ENCODE data around the gene MED31.
"Not testable (repeated sequence)": the region's sequence is repeated elsewhere in the genome, so short reads cannot be mapped to it uniquely, and the experiment has no call there.

MED31 gene

DNA sequence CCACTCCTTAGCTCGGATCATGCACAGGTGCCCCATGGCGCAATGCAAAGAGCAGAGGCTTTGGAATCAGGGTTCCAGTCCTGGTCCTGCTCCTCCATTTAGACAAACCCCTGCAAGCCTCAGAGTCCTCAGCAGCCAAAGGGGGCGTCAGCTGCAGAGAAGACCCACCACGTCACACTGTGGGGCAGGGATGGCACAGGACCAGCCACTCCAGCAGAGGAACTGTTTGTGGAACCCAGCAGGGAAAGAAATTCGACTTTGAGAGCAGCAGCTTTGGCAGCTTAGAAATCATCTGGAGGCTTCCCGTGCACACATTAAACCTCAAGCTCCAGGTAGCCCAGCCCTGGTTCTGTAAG lies 25.4 kb upstream of the MED31 start:
- DNase-seq = no peak

- DNase-seq = no peak
Observed at GRCh38 chr17:6675201-6675825, 23.9 kb upstream of the MED31 start.

DNA sequence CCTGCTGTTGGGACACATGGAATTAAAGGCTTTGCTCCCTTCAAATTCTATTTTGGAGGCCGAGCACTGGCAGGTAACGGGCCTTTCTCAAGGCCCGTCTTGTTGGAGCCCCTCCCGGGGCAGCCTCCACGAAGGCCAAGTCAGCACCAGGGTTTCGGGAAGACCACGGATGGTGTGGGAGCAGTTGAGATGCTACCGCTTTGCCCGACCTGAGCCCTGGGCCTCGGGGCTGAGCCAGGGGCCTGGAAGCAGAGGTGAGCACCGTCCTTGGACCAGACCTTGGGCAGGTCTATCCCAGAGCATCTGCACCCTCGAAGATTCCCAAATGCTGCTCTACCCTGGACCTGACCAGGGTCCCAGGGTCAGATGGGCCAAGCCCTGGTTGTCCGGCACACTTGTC lies 23.2 kb upstream of the MED31 start:
- no peak for DNase-seq

DNA sequence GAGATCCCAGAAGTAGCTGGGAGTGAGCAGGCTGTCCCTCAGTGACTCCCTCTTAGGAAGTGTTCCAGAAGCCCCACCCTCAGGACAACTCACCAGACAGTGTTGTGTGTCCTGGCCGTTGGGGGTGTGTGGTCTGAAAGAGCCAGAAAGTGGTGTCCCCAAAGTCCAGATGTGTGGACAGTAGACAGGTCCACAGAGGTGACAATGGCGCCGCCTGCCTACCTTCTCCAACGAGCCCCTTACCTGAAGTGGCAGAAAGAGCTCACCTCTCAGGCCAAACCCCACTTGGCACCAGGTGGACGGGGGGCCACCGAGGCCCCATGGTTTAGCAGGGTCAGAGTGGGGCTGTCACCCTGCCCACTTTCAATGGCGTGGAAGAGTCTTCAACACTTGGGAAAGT lies 20.0 kb upstream of the MED31 start:
- no peak for DNase-seq

- no peak for DNase-seq
Observed at GRCh38 chr17:6670999-6671398, 19.6 kb upstream of the MED31 start.

DNA sequence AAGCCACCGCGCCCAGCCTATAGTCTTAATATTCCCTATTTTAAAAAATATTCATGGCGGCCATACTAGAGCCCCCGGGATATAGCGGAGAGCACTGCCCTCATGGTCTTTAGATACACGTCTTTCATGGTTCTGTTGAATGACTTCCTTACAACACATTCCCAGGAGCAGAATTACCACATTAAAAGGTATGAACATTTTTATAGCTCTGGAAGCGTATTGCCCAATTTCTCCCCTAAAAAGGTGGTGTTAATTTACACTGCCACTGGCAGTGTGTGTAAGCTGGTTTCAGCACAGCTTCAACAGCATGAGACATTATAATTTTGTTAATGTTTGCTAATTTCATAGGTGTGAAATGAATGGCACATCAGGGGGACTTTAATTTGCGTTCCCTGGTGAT lies 19.2 kb upstream of the MED31 start:
- no peak for DNase-seq

- no peak for DNase-seq
Observed at GRCh38 chr17:6669479-6670212, 18.2 kb upstream of the MED31 start.

DNA sequence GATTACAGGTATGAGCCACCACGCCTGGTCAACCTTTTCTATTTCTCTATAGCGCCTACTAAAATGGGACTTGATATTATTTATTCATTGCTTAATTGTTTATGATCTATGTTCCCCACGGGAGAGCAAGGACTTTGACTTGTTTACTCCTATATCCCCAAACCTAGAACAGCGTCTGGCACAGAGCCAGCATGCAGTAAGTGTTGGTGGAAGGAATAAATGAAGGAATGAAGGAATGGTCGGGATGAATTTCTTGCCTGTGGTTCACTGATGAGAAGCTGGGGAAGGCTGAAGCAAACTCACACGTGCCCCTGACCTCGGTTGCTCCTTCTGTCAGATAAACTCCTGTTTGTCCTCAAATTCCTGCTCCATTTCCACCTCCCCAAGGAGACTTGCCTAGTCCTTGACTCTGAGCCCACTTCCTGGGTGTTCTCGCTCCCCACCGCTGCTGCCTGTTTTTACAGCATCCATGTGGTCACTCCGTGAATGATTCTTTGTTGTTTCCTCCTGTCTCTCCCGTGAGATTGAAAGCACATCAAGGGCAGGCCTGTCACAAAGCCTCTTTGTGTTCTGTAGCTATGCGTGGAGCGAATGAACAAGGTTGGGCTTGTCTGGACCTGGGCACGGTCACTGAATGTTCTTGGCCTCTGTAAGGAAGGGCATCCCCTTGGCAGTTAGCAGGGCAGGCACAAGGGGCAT lies 17.5 kb upstream of the MED31 start:
- no peak for DNase-seq

GRCh38 chr17:6668219-6668618 lies 16.8 kb upstream of the MED31 start:
- no peak for DNase-seq

DNA sequence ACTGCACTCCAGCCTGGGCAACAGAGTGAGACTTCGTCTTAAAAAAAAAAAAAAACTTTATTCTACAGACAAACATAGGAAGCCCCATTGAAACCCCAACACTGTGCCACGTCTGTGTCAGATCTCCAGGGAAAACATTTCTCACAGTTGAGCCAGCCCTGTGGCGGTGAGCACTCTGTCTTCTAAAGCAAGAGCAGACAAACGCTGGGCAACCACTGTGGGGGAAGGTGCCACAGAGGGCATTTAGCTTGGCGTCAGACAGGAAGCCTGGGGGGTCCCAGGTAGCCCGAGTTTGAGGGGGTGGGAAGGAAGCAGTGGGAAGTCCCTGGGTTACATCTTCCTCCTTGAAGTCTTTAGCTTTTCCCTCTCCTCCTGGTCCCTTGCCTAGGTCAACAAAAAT lies 16.1 kb upstream of the MED31 start:
- DNase-seq = no peak

DNA sequence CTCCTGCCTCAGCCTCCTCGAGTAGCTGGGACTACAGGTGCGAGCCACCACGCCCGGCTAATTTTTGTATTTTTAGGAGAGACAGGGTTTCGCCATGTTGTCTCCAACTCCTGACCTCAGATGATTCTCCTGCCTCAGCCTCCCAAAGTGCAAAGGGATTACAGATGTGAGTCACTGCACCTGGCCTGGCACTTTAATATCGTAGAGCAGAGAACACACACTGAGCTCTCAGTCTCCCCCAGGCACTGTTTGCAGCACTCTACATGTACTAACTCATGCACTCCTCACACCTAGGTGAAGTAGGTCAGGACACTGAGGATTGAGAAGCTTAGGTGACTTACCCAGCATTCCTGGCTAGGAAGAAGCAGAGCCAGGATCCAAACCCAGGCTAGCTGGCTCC lies 15.2 kb upstream of the MED31 start:
- no peak for DNase-seq

DNA sequence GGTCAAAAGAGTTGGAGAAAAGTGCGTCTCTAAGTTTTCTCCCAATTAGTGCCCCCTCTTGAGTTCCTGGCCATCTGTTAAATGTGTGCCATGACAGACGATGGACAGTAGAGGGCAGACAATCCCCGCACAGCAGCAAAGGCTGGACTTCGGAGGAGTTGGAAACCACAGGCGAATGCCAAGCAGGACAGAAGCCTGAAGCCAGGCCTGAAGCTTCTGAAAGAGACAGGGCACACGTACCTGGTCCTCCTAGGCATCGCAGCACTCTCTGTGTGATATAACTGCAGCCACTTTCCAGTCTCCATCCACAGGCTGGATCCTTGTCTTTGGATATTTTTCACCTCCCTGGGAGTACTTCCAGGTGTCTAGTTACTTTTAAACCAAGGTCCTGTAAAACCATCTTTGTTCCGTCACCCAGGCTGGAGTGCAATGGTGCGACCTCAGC lies 14.7 kb upstream of the MED31 start:
- peak; percentile 26 to 73 (median 29) for DNase-seq

DNA sequence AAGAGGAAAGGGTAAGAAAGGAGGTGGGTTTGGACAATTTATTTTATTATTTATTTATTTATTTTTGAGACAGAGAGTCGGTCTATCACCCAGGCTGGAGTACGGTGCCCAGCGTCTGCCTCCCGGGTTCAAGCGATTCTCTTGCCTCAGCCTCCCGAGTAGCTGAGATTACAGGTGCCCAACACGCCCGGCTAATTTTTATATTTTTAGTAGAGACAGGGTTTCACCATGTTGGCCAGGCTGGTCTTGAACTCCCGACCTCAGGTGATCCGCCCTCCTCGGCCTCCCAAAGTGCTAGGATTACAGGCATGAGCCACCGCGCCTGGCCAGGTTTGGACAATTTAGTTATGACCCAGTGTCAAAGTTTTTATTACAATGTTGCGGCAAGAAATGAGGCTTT lies 11.8 kb upstream of the MED31 start:
- DNase-seq = not testable (repeated sequence)

DNA sequence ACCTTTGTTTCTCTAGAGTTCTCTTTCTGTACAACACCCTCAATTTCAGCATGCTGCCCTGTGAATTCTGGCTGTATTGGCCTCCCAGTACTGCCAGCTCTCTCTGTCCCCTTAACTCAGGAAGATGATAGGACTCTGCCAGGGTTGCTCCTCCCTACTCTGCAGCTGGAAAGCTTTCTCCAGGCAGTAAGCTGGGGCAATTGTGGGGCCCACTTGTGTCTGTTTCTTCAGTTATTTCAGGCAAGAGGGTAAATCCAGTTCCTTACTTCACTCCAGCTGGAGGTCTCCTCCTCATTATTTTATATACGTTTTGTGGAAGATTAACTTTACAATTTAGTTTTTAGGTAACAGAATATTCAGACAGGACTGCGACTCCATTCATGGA lies 10.1 kb upstream of the MED31 start:
- DNase-seq = no peak

DNA sequence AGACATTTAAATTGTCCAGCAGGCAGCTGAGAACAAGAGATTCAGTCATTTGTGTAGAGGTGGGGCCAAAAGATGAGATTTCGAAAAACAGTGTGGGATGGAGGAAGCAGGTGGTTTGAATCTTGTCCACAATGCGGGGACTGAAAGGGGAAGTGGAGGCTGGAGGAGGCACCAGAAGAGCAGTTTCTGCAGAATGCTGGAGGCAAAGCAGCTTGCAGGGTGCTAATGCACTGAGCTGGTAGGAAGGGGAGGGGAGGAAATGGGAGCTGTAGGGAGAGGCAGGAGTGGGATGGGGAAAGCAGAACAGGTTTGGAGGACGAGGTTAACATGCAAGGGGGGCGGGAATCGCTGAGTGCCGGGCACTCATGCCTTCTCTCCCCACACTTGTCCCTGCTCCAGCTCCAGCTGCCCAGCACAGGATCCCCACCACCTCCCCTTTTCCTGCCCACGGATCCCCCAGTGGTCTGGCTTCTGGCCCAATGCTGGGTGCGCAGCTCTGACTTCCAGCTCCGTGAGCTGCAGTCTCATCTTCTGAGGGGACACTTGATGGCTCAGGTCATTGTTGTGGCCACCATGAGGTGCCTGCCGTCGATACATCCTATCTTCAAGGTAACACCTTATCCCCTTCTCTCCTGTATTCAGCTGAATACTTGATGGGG lies 9.5 kb upstream of the MED31 start:
- no peak for DNase-seq

GRCh38 chr17:6660101-6660500 lies 8.7 kb upstream of the MED31 start:
- no peak for DNase-seq

GRCh38 chr17:6658411-6658810 lies 7.0 kb upstream of the MED31 start:
- DNase-seq = not testable (repeated sequence)

- DNase-seq = peak in 1 of 3 experiments; percentile 34
Observed at GRCh38 chr17:6657633-6658287, 6.4 kb upstream of the MED31 start.

DNA sequence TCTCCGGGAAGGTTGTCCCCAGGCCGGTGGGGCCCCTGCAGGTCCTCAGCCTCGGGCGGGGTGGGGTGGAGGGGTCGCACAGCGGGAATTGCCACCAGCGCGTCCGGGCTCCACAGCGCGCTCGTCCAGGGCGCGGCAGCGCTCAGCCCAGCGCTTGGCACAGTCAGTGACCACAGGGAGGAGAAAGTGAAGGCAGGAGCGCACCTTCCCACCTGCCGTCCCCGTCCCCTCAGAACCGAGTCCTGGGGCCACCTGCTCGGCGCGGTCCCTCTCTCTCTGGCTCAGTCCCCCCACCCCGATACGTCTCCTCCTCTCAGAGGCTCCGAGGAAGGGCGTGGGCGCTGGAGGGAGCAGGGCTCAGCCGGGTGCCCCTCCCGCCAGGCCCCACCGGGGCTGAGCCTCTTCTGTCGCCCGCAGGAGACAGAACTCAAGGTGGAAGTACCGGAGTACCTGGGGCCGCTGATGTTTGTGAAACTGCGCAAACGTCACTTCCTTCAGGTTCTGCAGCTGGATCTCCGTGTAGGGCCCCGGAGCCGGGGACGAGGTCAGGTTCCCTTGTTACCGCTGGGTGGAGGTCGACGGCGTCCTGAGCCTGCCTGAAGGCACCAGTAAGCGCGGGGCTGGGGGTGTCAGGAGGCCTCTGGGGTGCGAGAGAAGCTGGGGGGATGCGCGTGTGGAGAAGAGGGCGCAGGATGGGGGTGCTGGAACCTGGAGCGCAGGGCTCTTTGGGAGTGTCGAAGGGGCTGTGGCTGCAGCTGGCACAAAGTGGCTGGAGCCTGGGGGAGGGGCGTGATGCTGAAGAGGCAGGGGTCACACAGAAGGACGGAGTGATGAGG lies 5.6 kb upstream of the MED31 start:
- DNase-seq = peak in 2 of 3 experiments; percentile 33 to 58

- DNase-seq = peak in 1 of 3 experiments; percentile 2
Observed at GRCh38 chr17:6655732-6656361, 4.4 kb upstream of the MED31 start.

All from NCI-H1417 (cell line).